ENCODE measurements around the gene RANBP1.
A peak's percentile ranks its signal among the peaks of the same experiment; 100 is the strongest.

The RANBP1 gene

DNA sequence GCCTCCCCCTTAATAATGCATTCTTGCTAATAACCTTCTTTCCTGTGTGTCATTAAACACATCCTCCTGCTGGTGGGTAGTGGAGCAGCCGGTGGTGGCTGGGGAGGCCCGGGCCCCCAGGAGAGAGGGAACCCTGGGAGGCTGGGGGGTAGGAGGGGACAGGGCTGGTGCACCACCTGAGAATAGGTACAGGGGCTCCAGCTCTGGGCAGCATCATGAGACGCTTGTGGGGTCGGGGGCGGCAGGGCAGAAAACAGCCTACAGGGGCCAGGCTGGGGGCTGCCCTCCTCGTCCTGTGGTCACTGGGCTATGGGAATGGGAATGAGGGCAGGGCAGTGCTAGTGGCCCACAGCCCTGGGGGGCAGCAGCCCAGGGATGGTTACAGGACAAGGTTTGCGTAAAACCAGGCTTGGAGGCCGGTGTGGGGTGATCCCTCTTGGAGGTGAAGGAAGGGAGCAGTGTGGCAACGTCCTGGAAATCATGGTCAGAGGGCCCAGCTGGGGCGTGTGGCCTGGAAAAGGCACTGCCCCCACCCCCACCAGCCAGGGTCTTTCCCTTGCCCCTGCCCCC is 53.4 kb downstream of the RANBP1 start:
- Histone ChIP-seq H3K27me3 (no peaks in the 10 kb centered on the region), H3K27ac (peak overlapping the region; percentile 38; the same call in 1 of the 2 replicates), H3K9ac (no peak overlapping the region), H3K4me3 (no peak overlapping the region), H4K20me1 (no peaks in the 10 kb centered on the region), H3K9me3 (no peaks in the 10 kb centered on the region), H3K36me3 (no peaks in the 10 kb centered on the region), H3K4me1 (peaks cover 53% of the 10 kb centered on the region), H3K4me2 (peak overlapping the region; percentile 66)
- TF ChIP-seq Cebpa-rat (IDR thresholded peaks at IDR 0.05), result no peak

DNA sequence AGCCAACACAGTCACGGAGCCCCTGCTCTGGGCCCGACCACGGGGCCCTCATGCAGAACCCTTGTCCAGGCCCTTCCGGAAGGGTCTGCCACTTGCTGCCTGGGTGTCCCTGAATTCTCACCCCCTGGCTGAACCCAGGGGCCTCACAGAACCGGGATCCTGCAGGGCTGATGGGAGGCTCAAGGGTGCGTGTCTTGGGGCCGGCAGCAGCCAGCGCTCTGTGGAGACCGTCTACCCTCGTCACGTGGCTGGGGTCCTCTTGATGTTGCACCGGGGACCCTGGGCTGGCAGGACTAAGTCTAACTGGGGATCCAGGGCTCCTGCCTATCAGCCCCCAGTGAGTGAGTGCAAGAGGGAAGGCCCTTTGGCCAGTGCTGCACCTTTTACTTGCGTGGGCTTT is 54.3 kb downstream of the RANBP1 start:
- no peaks in the 10 kb centered on the region for H3K9me3 ChIP-seq
- TF ChIP-seq Cebpa-rat (IDR thresholded peaks at IDR 0.05), result no peak
- no peak overlapping the region for H3K9ac ChIP-seq

DNA sequence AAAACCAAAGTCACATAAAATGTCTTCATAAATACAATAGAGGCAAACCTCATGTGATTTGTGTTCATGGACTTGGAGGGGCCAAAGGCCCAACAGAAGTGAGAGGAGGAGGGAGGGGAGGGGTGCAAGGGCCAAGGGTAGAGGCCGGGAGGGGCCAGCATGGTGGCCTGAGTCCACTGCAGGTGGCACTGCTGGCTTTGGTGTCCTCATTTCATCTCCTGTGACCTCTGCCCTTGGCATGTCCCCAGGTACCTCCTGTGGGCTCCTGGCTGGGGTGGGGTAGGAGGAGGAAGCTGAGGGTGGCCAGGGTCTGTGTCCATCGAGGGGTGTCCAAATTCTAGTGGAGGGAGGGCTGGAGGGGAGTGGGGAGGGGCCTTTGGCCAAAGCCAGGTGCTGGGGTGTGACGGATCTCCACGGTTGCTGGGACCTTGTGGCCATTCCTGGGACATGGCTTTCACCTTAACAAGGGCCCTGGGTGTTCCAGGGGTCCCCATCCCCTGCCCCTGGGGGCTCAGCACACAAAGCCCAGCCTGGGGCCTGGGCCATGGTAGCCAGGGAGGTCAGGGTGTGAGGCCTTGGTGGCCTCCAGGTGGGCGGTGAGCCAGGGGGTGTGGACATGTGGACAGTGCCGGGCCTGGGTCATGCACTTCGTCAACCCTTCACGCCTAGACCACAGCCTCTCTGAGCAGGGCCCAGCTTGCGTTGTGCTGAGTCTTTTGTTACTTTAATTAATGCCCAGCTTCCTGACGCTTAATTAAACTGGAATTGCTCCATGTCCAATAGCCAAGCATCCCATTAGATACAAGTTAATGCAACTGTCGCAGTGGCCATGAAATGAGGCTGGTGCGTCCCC is 55.6 kb downstream of the RANBP1 start:
- Histone ChIP-seq H3K27ac (no peak overlapping the region), H3K4me1 (peaks cover 74% of the 10 kb centered on the region), H3K4me2 (no peak overlapping the region), H4K20me1 (no peaks in the 10 kb centered on the region), H3K36me3 (no peaks in the 10 kb centered on the region), H3K27me3 (no peaks in the 10 kb centered on the region), H3K4me3 (no peak overlapping the region), H3K9me3 (no peaks in the 10 kb centered on the region), H3K9ac (no peak overlapping the region)
- no peak for TF ChIP-seq Cebpa-rat (IDR thresholded peaks at IDR 0.05)

More for the DNA sequence above, 54.3 kb downstream of the RANBP1 start:
- no peaks in the 10 kb centered on the region for H3K36me3 ChIP-seq
- no peak overlapping the region; the same call in 1 of the 2 replicates for H3K4me2 ChIP-seq
- H3K4me3 ChIP-seq, result no peak overlapping the region
- H3K4me1 ChIP-seq, result peaks cover 61% of the 10 kb centered on the region
- no peaks in the 10 kb centered on the region for H3K27me3 ChIP-seq
- peak overlapping the region; percentile 8; the same call in 1 of the 2 replicates for H3K27ac ChIP-seq
- no peaks in the 10 kb centered on the region for H4K20me1 ChIP-seq

DNA sequence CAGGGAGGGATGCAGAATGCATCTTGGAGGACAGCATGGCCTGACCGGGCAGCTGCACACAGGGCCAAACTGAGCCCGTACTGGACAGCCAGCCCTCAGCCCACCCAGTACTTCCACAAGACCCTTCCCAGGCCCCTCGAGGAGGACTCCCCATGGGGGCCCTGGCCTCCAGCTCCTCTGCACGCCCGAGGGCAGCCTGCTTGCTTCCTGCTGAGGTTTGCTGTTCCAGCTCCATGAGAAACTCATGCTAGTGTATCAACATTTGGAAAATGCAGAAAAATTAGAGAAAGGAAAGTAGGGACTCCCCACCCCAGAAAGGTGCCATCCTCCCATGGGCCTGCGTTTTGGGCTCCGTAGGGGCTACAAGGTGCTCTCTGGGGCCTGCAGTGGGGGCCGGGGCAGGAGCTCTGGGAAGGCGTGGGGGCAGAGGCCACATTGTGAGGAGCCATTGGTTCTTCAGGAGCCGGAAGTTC is 56.3 kb downstream of the RANBP1 start:
- Histone ChIP-seq H3K4me2 (no peak overlapping the region), H3K9me3 (no peaks in the 10 kb centered on the region), H3K9ac (no peak overlapping the region), H3K27me3 (no peaks in the 10 kb centered on the region), H3K4me3 (no peak overlapping the region), H3K36me3 (no peaks in the 10 kb centered on the region), H3K4me1 (peaks cover 79% of the 10 kb centered on the region), H4K20me1 (no peaks in the 10 kb centered on the region), H3K27ac (no peak overlapping the region)
- no peak for TF ChIP-seq Cebpa-rat (IDR thresholded peaks at IDR 0.05)

DNA sequence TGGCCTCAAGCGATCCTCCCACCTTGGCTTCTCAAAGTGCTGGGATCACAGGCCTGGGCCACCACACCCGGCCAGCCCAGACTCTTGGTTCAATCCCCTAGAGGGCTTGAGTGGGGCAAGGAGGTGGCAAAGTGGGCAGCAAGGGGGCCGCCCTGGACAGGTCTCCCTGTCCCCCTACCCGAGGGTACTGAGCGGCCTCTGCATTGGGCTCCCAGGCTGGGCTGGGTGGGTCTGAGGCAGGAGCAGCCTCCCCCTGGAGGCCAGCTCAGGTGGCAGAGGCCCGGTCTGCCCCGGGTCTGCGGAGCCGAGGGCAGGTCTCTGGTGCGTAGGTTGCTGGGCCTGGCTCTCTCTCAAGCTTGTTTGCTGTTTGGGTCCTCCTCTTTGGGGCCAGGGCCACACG is 57.3 kb downstream of the RANBP1 start:
- no peak overlapping the region for H3K4me2 ChIP-seq
- TF ChIP-seq Cebpa-rat (IDR thresholded peaks at IDR 0.05), result no peak
- peaks cover 79% of the 10 kb centered on the region for H3K4me1 ChIP-seq
- no peak overlapping the region for H3K4me3 ChIP-seq
- no peaks in the 10 kb centered on the region for H4K20me1 ChIP-seq
- no peaks in the 10 kb centered on the region for H3K36me3 ChIP-seq
- no peak overlapping the region for H3K9ac ChIP-seq
- peak overlapping the region; percentile 30; the same call in 1 of the 2 replicates for H3K27ac ChIP-seq
- H3K9me3 ChIP-seq, result no peaks in the 10 kb centered on the region
- H3K27me3 ChIP-seq, result no peaks in the 10 kb centered on the region

DNA sequence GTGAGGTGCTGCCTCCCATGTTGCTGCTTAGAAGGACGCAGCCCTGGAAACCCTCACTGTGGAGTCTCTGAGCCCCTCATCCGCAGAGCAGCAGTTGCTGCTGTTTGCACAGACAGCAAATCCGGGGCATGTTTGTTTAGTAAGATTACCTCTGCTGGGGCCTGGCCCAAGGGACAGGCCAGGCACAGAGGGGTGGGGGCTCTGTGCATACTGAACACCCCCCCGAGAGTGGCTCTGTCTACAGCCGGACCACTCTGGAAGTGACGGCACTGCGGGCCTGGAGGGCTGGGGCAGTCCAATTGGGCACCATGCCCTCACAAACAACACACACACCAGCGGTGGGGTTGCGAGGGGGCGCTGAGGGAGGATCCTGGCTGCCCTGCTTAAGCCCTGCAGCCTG is 57.9 kb downstream of the RANBP1 start:
- H3K27ac ChIP-seq, result peak overlapping the region; percentile 30
- no peaks in the 10 kb centered on the region for H3K9me3 ChIP-seq
- H3K4me1 ChIP-seq, result peaks cover 79% of the 10 kb centered on the region
- TF ChIP-seq Cebpa-rat (IDR thresholded peaks at IDR 0.05), result no peak
- no peaks in the 10 kb centered on the region for H3K27me3 ChIP-seq
- no peak overlapping the region for H3K4me2 ChIP-seq
- no peak overlapping the region for H3K4me3 ChIP-seq
- H3K9ac ChIP-seq, result no peak overlapping the region
- H3K36me3 ChIP-seq, result no peaks in the 10 kb centered on the region
- no peaks in the 10 kb centered on the region for H4K20me1 ChIP-seq

DNA sequence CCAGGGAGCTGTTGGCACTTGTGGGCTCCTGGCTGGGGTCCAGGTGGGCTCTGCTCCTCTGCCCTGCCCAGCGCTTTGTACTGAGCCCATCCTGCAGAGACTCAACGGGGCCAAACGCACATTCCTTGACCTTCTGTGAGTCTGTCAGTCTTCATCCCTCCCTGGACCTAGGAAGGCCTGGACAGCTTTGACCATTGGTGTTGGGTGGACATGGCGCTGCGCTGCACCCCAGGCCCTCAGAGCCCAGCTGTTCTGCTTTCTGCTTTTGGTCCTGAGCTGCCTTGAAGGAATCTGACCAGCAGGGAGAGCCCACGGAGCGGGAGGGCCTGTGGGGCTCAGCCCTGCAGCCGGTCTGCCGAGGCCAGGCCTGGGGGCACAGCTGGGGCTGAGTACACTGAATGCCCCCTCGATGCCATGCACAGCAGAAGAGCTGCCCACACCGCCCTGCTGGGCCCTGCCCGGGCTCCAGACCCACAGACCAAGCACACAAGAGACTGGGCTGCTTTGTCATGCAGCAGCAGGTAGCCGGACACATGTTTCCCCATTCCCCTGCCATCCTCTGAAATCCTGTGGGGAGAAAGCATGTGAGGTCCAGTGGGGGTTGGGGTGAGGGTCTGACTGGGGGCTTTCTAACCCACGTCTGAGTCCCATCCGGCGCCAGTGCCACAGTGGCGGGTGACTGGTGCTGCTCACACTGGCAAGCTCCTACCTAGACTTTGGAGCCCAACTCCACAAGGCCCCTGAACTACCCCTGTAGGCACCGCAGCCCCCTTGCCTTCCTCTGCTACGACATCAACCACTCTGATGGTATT is 59.1 kb downstream of the RANBP1 start:
- Histone ChIP-seq H3K4me2 (peak overlapping the region; percentile 59), H3K9ac (peak overlapping the region; percentile 27; the same call in 1 of the 2 replicates), H3K4me3 (no peak overlapping the region), H3K27me3 (no peaks in the 10 kb centered on the region), H4K20me1 (no peaks in the 10 kb centered on the region), H3K4me1 (peaks cover 82% of the 10 kb centered on the region), H3K27ac (0 out of 2 replicates have a peak overlapping the region, but pooled peaks have one; percentile 24), H3K9me3 (no peaks in the 10 kb centered on the region), H3K36me3 (no peaks in the 10 kb centered on the region)
- TF ChIP-seq Cebpa-rat (IDR thresholded peaks at IDR 0.05), result no peak

DNA sequence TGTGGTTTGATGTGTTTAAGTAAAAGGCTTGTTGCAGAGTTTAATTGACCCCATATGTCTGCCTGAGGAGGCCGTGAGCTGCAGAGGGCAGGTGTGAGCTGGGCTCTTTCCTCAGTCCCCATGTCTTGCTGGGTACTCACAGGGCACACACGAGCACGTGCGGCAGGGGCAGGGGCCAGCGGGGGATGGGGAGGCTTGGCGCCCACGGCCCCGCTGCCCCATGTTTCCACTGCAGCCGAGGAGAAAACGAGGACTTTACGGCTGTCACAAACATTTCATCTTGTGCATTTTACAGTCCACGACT is 59.6 kb downstream of the RANBP1 start:
- Histone ChIP-seq H3K4me3 (no peak overlapping the region), H4K20me1 (no peaks in the 10 kb centered on the region), H3K27me3 (no peaks in the 10 kb centered on the region), H3K4me1 (peaks cover 82% of the 10 kb centered on the region), H3K9me3 (no peaks in the 10 kb centered on the region), H3K27ac (0 out of 2 replicates have a peak overlapping the region, but pooled peaks have one; percentile 24), H3K36me3 (no peaks in the 10 kb centered on the region), H3K4me2 (peak overlapping the region; percentile 59), H3K9ac (peak overlapping the region; percentile 26; the same call in 1 of the 2 replicates)
- TF ChIP-seq Cebpa-rat (IDR thresholded peaks at IDR 0.05), result no peak

DNA sequence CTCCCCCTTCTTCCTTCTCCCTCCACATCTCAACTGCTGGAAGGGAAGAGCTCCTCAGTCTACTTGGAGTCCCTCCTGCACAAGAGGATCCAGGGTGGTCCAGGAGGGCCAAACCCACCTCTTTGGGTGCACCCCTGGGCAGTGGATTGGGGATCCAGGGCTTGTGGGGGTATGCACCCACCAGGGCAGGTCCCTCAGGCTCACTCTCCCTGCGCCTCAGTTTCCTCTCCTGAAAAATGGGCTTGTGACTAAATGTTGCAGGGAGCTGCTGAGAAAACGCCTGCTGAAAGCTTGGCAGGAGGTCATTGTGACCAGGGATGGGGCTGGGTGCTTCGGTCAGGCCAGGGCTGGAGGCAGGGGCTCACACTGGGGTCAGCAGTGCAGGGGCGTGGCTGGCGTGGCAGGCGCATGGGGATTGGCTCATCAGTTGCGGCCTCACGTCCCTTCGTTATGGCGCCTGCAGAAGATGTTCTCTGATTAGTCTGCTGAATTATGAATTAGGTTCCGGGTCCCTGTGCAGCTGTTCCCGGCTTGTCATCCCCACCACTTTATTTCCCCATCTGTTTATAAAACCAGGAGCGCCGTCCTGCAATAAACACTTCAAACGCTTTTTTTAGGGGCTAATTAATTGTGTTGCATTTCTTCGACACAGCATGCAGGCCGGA is 60.6 kb downstream of the RANBP1 start:
- H3K27me3 ChIP-seq, result no peaks in the 10 kb centered on the region
- H3K4me3 ChIP-seq, result no peak overlapping the region
- H3K4me1 ChIP-seq, result peaks cover 90% of the 10 kb centered on the region
- no peak for TF ChIP-seq Cebpa-rat (IDR thresholded peaks at IDR 0.05)
- peak overlapping the region; percentile 59 for H3K4me2 ChIP-seq
- H3K9ac ChIP-seq, result no peak overlapping the region
- H3K36me3 ChIP-seq, result no peaks in the 10 kb centered on the region
- no peak overlapping the region for H3K27ac ChIP-seq
- no peaks in the 10 kb centered on the region for H3K9me3 ChIP-seq
- no peaks in the 10 kb centered on the region for H4K20me1 ChIP-seq

Measured in BLaER1 (cell line).